Measurements from ENCODE around the gene C1orf226. TPM values are rescaled to one million over a fixed set of nuclear protein-coding genes. Genes with fewer than 3 reads are reported as not detected.
"Not testable (repeated sequence)": the region's sequence is repeated elsewhere in the genome, so short reads cannot be mapped to it uniquely, and the experiment has no call there.

C1orf226 gene
- total RNA-seq, 4 donors from 2014 or later = 3.3 to 18.9 (median 11.6) TPM

GRCh38 chr1:162351246-162351842 is 30.2 kb upstream of the C1orf226 start:
- WGBS = 80% methylated on average over 6 of the region's 6 CpGs
- no peak overlapping the region for H3K27ac ChIP-seq (replicated peaks in 1 of 4)
- intact Hi-C loops (cut with DNase I) = no loop called here

GRCh38 chr1:162351874-162352273 is 29.7 kb upstream of the C1orf226 start:
- H3K9me3 ChIP-seq; DNase-seq (ENCODE audit: extremely low spot score); intact Hi-C loops (cut with DNase I); H3K4me3 ChIP-seq; H3K4me1 ChIP-seq; H3K27me3 ChIP-seq; H3K27ac ChIP-seq (replicated peaks in 1 of 4): not testable (repeated sequence)
- WGBS = 73% methylated on average over 3 of the region's 4 CpGs
- peaks cover 0 to 11% (median 3%) of the 10 kb centered on the region in 4 donors for H3K36me3 ChIP-seq

More at GRCh38 chr1:162351246-162351842, 30.2 kb upstream of the C1orf226 start:
- TF ChIP-seq POLR2AphosphoS5 (IDR thresholded peaks at IDR 0.05) = no peak
- TF ChIP-seq POLR2A (IDR thresholded peaks at IDR 0.05; ENCODE audit: low read depth) = no peak
- TF ChIP-seq EP300 (IDR thresholded peaks at IDR 0.05) = no peak
- TF ChIP-seq CTCF (IDR thresholded peaks at IDR 0.05) = no peak
- Histone ChIP-seq H3K4me1 (peaks cover 0 to 5% (median 0%) of the 10 kb centered on the region in 4 donors), H3K4me3 (no peak overlapping the region), H3K36me3 (peaks cover 0 to 8% (median 2%) of the 10 kb centered on the region in 4 donors), H3K9me3 (no peaks in the 10 kb centered on the region), H3K27me3 (no peaks in the 10 kb centered on the region)
- DNase-seq (ENCODE audit: extremely low spot score) = no peak

GRCh38 chr1:162353078-162353477 is 28.4 kb upstream of the C1orf226 start:
- WGBS = 90% methylated on average over 9 of the region's 9 CpGs

GRCh38 chr1:162353702-162354101 is 27.8 kb upstream of the C1orf226 start:
- intact Hi-C loops (cut with DNase I) = no loop called here

More at GRCh38 chr1:162353078-162353477, 28.4 kb upstream of the C1orf226 start:
- Histone ChIP-seq H3K4me3 (no peak overlapping the region), H3K9me3 (no peaks in the 10 kb centered on the region), H3K27ac (replicated peaks in 1 of 4) (no peak overlapping the region), H3K36me3 (peaks cover 0 to 13% (median 6%) of the 10 kb centered on the region in 4 donors), H3K4me1 (peaks cover 0 to 5% (median 0%) of the 10 kb centered on the region in 4 donors), H3K27me3 (no peaks in the 10 kb centered on the region)
- intact Hi-C loops (cut with DNase I) = no loop called here
- no peak for DNase-seq (ENCODE audit: extremely low spot score)
- no peak for TF ChIP-seq POLR2AphosphoS5 (IDR thresholded peaks at IDR 0.05)
- TF ChIP-seq CTCF (IDR thresholded peaks at IDR 0.05) = no peak
- TF ChIP-seq EP300 (IDR thresholded peaks at IDR 0.05) = no peak
- no peak for TF ChIP-seq POLR2A (IDR thresholded peaks at IDR 0.05; ENCODE audit: low read depth)

More at GRCh38 chr1:162353702-162354101, 27.8 kb upstream of the C1orf226 start:
- 77% methylated on average over 5 of the region's 5 CpGs for WGBS
- Histone ChIP-seq H3K4me3 (no peak overlapping the region), H3K36me3 (peaks cover 0 to 13% (median 6%) of the 10 kb centered on the region in 4 donors), H3K4me1 (peaks cover 0 to 5% (median 0%) of the 10 kb centered on the region in 4 donors), H3K27ac (replicated peaks in 1 of 4) (no peak overlapping the region), H3K27me3 (no peaks in the 10 kb centered on the region), H3K9me3 (no peaks in the 10 kb centered on the region)
- TF ChIP-seq POLR2A (IDR thresholded peaks at IDR 0.05; ENCODE audit: low read depth) (no peak), EP300 (IDR thresholded peaks at IDR 0.05) (no peak), POLR2AphosphoS5 (IDR thresholded peaks at IDR 0.05) (no peak), CTCF (IDR thresholded peaks at IDR 0.05) (no peak)
- DNase-seq (ENCODE audit: extremely low spot score) = no peak

Data from esophagus muscularis mucosa (tissue), 4 donors.